Measurements from ENCODE around the gene TMSB4X.

- TF ChIP-seq, protein P1, sequence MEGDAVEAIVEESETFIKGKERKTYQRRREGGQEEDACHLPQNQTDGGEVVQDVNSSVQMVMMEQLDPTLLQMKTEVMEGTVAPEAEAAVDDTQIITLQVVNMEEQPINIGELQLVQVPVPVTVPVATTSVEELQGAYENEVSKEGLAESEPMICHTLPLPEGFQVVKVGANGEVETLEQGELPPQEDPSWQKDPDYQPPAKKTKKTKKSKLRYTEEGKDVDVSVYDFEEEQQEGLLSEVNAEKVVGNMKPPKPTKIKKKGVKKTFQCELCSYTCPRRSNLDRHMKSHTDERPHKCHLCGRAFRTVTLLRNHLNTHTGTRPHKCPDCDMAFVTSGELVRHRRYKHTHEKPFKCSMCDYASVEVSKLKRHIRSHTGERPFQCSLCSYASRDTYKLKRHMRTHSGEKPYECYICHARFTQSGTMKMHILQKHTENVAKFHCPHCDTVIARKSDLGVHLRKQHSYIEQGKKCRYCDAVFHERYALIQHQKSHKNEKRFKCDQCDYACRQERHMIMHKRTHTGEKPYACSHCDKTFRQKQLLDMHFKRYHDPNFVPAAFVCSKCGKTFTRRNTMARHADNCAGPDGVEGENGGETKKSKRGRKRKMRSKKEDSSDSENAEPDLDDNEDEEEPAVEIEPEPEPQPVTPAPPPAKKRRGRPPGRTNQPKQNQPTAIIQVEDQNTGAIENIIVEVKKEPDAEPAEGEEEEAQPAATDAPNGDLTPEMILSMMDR (IDR thresholded peaks at IDR 0.05; ENCODE audit: low read depth, low read length), result no peak
- TF ChIP-seq EZH2phosphoT487 (IDR thresholded peaks at IDR 0.05; ENCODE audit: low read depth), result no peak
Measured at GRCh38 chrX:12978205-12979025, 3.5 kb downstream of the TMSB4X start.
